Esophagus muscularis mucosa (tissue), 4 donors: ENCODE results near the gene PPEF2. TPM values are rescaled to one million over a fixed set of nuclear protein-coding genes. Genes with fewer than 3 reads are reported as not detected.

Experiments
- DNase-seq: peaks from one replicate; pipeline ENCODE4 v3.0.0-alpha.2; 2017; ENCODE audit errors: extremely low spot score
- H3K27ac ChIP-seq, 4 donors: fragments of 200-600 bp; sonication (generic); replicated peaks in 1 of 4; 1 replicate in 3 of 4; 2 replicates in 1 of 4; pipeline ENCODE4 v1.5.1; 2016 to 2019; ENCODE audit warnings: mild to moderate bottlenecking in 1 of 4
- H3K27me3 ChIP-seq, 4 donors: fragments of 200-600 bp; sonication (generic); one replicate each; pipeline versions ENCODE4 v1.5.1 to v1.6.0; 2016 to 2019
- H3K36me3 ChIP-seq, 4 donors: fragments of 200-600 bp; sonication (generic); one replicate each; pipeline ENCODE4 v1.5.1; 2016 to 2019
- H3K4me1 ChIP-seq, 4 donors: fragments of 200-600 bp; sonication (generic); one replicate each; pipeline ENCODE4 v1.5.1; 2016 to 2019
- H3K4me3 ChIP-seq, 4 donors: fragments of 200-600 bp; sonication (generic); 1 replicate in 2 of 4; 2 replicates in 2 of 4; pipeline ENCODE4 v1.5.1; 2016 to 2019; ENCODE audit warnings: mild to moderate bottlenecking in 4 of 4, moderate library complexity in 1 of 4
- H3K9me3 ChIP-seq, 4 donors: fragments of 200-600 bp; sonication (generic); 1 replicate in 3 of 4; 2 replicates in 1 of 4; pipeline ENCODE4 v1.5.1; 2016 to 2019
- CTCF ChIP-seq, 3 experiments: fragments of 200-600 bp in 2 of 3; fragments of 450-650 bp in 1 of 3; sonication (generic) in 2 of 3; IDR thresholded peaks; one replicate each; pipeline ENCODE4 v1.5.1; 2017 to 2019; ENCODE audit warnings: antibody characterized with exemption in 3 of 3, mild to moderate bottlenecking in 2 of 3, moderate library complexity in 1 of 3
- EP300 ChIP-seq: sonication (generic); formaldehyde crosslinking; IDR thresholded peaks from one replicate; pipeline ENCODE4 v1.6.1; 2017; ENCODE audit warnings: antibody characterized with exemption
- POLR2A ChIP-seq: fragments of 450-650 bp; IDR thresholded peaks from one replicate; pipeline ENCODE4 v1.6.1; 2017; ENCODE audit warnings: antibody characterized with exemption, moderate library complexity, mild to moderate bottlenecking, low read depth
- POLR2AphosphoS5 ChIP-seq, 2 donors: sonication (generic); formaldehyde crosslinking; IDR thresholded peaks; one replicate each; pipeline ENCODE4 v1.6.1; 2017; ENCODE audit warnings: antibody characterized with exemption in 2 of 2
- WGBS: methylation state at CpG from one replicate; pipeline ENCODE4 v1.1.5; 2018; 5-methylcytosine and 5-hydroxymethylcytosine counted together
- intact Hi-C: fragments of 100-400 bp; cut with DNase I; formaldehyde crosslinking; loops from one replicate; pipeline ENCODE4 v1.15.1; 2023
- total RNA-seq, 4 donors: library from RNA; depleted of rRNA; stranded (reverse); fragments of >200 nt; gene quantifications; one replicate each; pipeline versions ENCODE4 v1.1.0 to v1.2.1, GENCODE V29; 2016

Gene PPEF2
- total RNA-seq, 4 donors from 2014 or later = not detected

GRCh38 chr4:75922588-75922987 is 20.3 kb upstream of the PPEF2 start:
- Histone ChIP-seq H3K27me3 (no peaks in the 10 kb centered on the region), H3K27ac (no peak overlapping the region), H3K4me3 (no peak overlapping the region), H3K9me3 (no peaks in the 10 kb centered on the region), H3K4me1 (peaks cover 0 to 8% (median 3%) of the 10 kb centered on the region in 4 donors), H3K36me3 (peaks cover 8 to 75% (median 43%) of the 10 kb centered on the region in 4 donors)
- WGBS = 81% methylated on average over 1 of the region's 1 CpG
- TF ChIP-seq POLR2A (no peak), CTCF (IDR thresholded peaks at IDR 0.05) (no peak), EP300 (no peak), POLR2AphosphoS5 (IDR thresholded peaks at IDR 0.05) (no peak)
- DNase-seq = no peak
- intact Hi-C loops = no loop called here

GRCh38 chr4:75921910-75922309 is 19.7 kb upstream of the PPEF2 start:
- no peak for DNase-seq
- Histone ChIP-seq H3K27ac (no peak overlapping the region), H3K27me3 (no peaks in the 10 kb centered on the region), H3K36me3 (peaks cover 8 to 81% (median 46%) of the 10 kb centered on the region in 4 donors), H3K4me3 (no peak overlapping the region), H3K4me1 (peaks cover 0 to 8% (median 3%) of the 10 kb centered on the region in 4 donors), H3K9me3 (no peaks in the 10 kb centered on the region)
- TF ChIP-seq POLR2A = no peak
- no peak for TF ChIP-seq EP300
- no peak for TF ChIP-seq POLR2AphosphoS5 (IDR thresholded peaks at IDR 0.05)
- TF ChIP-seq CTCF (IDR thresholded peaks at IDR 0.05) = no peak
- intact Hi-C loops = no loop called here
- WGBS = 93% methylated on average over 2 of the region's 2 CpGs

GRCh38 chr4:75920327-75920726 is 18.1 kb upstream of the PPEF2 start:
- no peak for DNase-seq
- 99% methylated on average over 4 of the region's 4 CpGs for WGBS
- Histone ChIP-seq H3K4me1 (peaks cover 0 to 24% (median 19%) of the 10 kb centered on the region in 4 donors), H3K27ac (no peak overlapping the region), H3K9me3 (no peaks in the 10 kb centered on the region), H3K4me3 (no peak overlapping the region), H3K27me3 (no peaks in the 10 kb centered on the region), H3K36me3 (peaks cover 8 to 76% (median 44%) of the 10 kb centered on the region in 4 donors)
- TF ChIP-seq POLR2AphosphoS5 (IDR thresholded peaks at IDR 0.05) (no peak), POLR2A (no peak), CTCF (IDR thresholded peaks at IDR 0.05) (no peak), EP300 (no peak)
- intact Hi-C loops = no loop called here

GRCh38 chr4:75919920-75920319 is 17.7 kb upstream of the PPEF2 start:
- DNase-seq = no peak
- intact Hi-C loops = no loop called here
- no peak overlapping the region for H3K4me3 ChIP-seq
- H3K27ac ChIP-seq = no peak overlapping the region
- 41% methylated on average over 3 of the region's 3 CpGs for WGBS
- H3K4me1 ChIP-seq = peaks cover 0 to 27% (median 19%) of the 10 kb centered on the region in 4 donors
- no peaks in the 10 kb centered on the region for H3K27me3 ChIP-seq
- H3K9me3 ChIP-seq = no peaks in the 10 kb centered on the region
- peaks cover 8 to 74% (median 40%) of the 10 kb centered on the region in 4 donors for H3K36me3 ChIP-seq
- TF ChIP-seq CTCF (IDR thresholded peaks at IDR 0.05) (no peak), POLR2A (no peak), EP300 (no peak), POLR2AphosphoS5 (IDR thresholded peaks at IDR 0.05) (no peak)
